Subcutaneous abdominal adipose tissue (tissue), 5 donors: ENCODE measurements around the gene LSM12.

Experiments
- H3K27ac ChIP-seq: one replicate; pipeline ENCODE4 v1.7.0; 2013; ENCODE audit warnings: low read depth, mild to moderate bottlenecking, inconsistent platforms, low read length, moderate library complexity
- H3K27me3 ChIP-seq, 5 donors: one replicate each; pipeline ENCODE4 v1.7.0; 2013; ENCODE audit warnings: low read length in 5 of 5, inconsistent platforms in 1 of 5; ENCODE audit not compliant: control insufficient read depth in 5 of 5, insufficient read depth in 4 of 5
- H3K36me3 ChIP-seq, 5 donors: one replicate each; pipeline ENCODE4 v1.7.0; 2013; ENCODE audit warnings: low read length in 5 of 5; ENCODE audit not compliant: control insufficient read depth in 5 of 5, insufficient read depth in 5 of 5
- H3K4me1 ChIP-seq, 5 donors: one replicate each; pipeline ENCODE4 v1.7.0; 2013; ENCODE audit warnings: low read length in 5 of 5, mild to moderate bottlenecking in 3 of 5, moderate library complexity in 1 of 5; ENCODE audit not compliant: control insufficient read depth in 5 of 5, insufficient read depth in 5 of 5
- H3K4me3 ChIP-seq, 5 donors: one replicate each; pipeline ENCODE4 v1.7.0; 2013; ENCODE audit warnings: low read length in 5 of 5, low read depth in 1 of 5
- H3K9ac ChIP-seq, 5 donors: one replicate each; pipeline ENCODE4 v1.7.0; 2013; ENCODE audit warnings: low read length in 5 of 5, mild to moderate bottlenecking in 4 of 5, moderate library complexity in 3 of 5
- H3K9me3 ChIP-seq, 5 donors: one replicate each; pipeline ENCODE4 v1.7.0; 2013; ENCODE audit warnings: low read length in 5 of 5; ENCODE audit not compliant: control insufficient read depth in 5 of 5
- donor health status: healthy.
- donor health status: healthy.
- donor health status: healthy.
- donor health status: healthy.
- donor health status: healthy.

LSM12 gene

DNA sequence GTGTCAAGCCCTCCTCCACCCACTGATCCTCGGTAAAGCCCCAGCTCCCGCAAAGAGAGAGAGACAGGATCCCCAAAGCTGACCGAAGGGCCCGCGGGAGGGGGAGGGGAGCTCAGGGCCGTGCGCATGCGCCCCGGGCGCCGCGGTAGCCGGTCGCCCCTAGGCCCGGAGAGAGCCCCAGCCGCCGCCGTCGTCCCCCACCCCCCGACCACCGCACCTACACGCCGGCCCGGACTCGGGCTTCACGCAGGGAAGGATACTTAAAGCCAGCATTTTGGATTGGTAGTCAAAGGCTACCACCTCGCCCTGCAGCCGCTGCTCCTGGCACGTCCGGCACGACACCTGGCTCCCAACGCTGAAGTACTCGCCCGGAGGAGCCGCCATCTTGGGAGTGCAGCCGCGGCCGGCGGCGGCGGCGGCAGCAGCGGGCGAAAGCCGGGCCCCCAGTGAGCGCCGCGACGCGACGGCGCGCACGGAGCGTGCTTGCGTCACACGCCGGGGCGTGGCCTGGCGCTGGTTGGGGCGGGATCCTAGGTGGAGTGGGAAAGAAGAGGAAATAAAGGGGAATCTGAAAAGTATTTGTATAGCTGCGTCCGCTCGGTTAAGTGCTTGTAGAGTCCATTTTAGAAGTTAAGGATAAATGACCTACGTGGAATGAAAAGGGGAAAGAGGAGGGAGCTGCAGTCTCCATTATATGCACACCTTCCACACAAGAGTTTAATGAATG, at the start of gene LSM12:
LSM12 (minus strand) TSS at position 468 of the 727 bp plus-strand sequence; CDS start at position 384, 84 bp downstream.
- peak within 1 kb of the TSS; percentile 72 to 86 (median 78) for H3K4me3 ChIP-seq
- H3K4me1 ChIP-seq = peaks cover 3 to 37% (median 30%) of the 10 kb centered on the region in 5 donors
- H3K27ac ChIP-seq = peak within 1 kb of the TSS; percentile 88
- no peaks in the 10 kb centered on the region for H3K9me3 ChIP-seq
- H3K36me3 ChIP-seq = peaks cover 5 to 21% (median 14%) of the 10 kb centered on the region in 5 donors
- no peaks in the 10 kb centered on the region for H3K27me3 ChIP-seq
- H3K9ac ChIP-seq = peak within 1 kb of the TSS; percentile 76 to 86 (median 80)

DNA sequence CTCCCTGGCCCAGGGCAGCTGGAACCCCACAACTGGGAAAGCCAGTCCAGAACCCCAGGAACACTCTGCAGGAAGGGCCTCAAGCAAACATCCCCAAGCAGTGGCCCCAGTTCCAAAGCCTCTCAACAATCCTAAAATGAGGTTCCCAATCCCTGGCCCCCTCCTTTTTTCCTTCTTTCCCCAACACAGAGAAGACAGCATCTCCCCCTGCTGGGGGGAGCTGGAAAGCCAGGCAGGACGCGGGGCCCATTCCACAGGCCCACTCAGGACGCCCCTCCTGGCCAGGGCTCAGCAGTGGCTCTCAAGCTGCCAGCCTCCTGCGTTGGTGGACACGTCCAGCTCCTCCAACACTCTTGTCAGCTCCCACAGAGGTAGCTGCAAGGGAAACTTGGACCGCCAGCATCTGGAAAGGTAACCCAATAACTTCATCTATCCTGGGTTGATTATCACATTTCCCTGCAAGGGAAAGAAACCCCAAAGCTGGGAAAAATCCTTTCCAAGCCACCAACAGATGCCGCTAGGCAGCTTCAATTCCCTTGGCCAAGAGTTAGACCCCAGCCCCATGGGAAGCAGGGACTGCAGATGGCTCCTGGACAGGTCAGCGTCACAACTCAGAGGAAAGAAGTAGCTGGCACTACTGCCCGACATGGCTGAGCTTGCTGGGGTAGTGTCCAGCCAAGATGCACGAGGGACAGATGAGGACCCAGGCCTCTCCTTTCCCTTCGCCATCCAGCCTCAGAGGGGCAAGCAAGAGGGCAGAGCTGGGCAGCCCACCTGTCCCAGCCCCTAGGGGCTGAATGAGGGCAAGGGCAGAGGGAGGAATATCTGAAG, 49.3 kb upstream of the LSM12 start:
- H3K9ac ChIP-seq = peak overlapping the region in 2 of 5 donors; percentile 13 to 19
- peak overlapping the region; percentile 37 for H3K27ac ChIP-seq

DNA sequence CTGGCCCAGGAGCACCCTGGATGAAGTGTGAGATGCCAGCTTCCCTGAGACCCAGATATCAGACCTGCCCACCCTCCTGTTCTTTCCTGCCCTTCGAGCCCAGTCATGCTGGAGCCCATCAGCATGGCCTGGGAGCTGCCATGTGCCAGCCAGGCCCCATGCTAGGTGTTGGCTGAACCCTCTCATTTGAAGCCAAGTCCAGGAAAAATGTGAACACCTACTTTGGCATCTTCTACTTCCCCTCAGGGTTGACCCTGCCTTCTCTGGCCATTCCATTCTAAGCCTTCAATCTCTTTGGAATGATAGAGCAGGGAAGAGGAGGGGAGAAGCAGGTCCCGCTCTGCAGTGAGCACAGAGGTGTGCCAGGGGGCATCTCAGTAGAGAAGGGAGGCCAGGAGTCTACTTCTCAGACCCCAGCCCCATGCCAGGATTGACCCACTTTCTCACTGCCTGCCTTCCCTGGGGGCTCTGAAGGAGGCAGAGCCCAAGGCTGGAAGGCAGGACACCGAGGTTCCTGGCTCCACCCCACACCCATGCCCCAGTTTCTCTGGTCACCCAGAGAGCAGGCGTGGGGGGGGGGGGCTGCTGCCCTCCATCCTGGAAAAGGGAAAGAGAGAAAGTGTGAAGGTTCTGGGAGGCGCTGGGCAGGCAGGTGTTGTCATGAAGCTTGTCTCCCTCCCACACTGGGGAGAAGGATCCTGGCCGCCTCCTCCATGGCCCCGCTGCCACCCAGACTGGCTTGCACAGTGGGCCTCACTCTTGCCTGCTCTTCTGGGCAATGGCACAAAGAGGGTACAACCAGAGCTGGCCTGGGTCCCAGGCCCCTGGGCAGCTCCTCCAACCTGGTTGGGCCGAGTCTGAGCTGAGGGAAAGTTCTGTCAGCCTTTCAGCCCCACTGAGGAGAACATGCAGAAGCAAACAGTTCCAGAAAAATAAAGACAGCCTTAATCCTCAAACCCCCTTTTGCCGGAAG, 47.7 kb upstream of the LSM12 start:
- Histone ChIP-seq H3K4me1 (peaks cover 26 to 80% (median 73%) of the 10 kb centered on the region in 5 donors), H3K27me3 (no peaks in the 10 kb centered on the region), H3K36me3 (peaks cover 0 to 49% (median 29%) of the 10 kb centered on the region in 5 donors), H3K4me3 (no peak overlapping the region), H3K27ac (peak overlapping the region; percentile 37), H3K9me3 (no peaks in the 10 kb centered on the region), H3K9ac (peak overlapping the region; percentile 21 to 67 (median 34))

More for the DNA sequence above, 49.3 kb upstream of the LSM12 start:
- Histone ChIP-seq H3K4me1 (peaks cover 15 to 69% (median 64%) of the 10 kb centered on the region in 5 donors), H3K27me3 (no peaks in the 10 kb centered on the region), H3K36me3 (peaks cover 0 to 49% (median 29%) of the 10 kb centered on the region in 5 donors), H3K9me3 (no peaks in the 10 kb centered on the region), H3K4me3 (no peak overlapping the region)

DNA sequence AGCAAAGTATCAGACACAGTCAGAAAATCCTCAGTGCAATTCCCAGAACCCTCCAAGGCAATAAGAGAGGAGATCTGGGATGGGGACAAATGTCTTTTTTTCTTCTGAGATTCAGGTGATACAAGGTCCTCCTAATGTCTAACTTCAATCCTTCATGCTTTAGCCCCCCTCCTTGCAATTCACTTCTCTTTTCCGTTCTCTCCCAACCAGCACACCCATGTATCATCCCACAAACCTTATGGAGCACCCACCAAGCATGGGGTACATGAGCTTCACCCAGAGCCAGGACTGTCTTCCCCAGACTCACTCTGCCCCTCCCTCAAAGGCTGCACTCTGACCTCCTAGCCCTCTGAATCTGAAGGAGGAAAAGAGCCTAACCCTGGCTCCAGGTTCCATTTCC, 46.9 kb upstream of the LSM12 start:
- H3K27ac ChIP-seq = peak overlapping the region; percentile 30
- peak overlapping the region in 1 of 5 donors; percentile 41 for H3K9ac ChIP-seq
- peaks cover 30 to 80% (median 76%) of the 10 kb centered on the region in 5 donors for H3K4me1 ChIP-seq

DNA sequence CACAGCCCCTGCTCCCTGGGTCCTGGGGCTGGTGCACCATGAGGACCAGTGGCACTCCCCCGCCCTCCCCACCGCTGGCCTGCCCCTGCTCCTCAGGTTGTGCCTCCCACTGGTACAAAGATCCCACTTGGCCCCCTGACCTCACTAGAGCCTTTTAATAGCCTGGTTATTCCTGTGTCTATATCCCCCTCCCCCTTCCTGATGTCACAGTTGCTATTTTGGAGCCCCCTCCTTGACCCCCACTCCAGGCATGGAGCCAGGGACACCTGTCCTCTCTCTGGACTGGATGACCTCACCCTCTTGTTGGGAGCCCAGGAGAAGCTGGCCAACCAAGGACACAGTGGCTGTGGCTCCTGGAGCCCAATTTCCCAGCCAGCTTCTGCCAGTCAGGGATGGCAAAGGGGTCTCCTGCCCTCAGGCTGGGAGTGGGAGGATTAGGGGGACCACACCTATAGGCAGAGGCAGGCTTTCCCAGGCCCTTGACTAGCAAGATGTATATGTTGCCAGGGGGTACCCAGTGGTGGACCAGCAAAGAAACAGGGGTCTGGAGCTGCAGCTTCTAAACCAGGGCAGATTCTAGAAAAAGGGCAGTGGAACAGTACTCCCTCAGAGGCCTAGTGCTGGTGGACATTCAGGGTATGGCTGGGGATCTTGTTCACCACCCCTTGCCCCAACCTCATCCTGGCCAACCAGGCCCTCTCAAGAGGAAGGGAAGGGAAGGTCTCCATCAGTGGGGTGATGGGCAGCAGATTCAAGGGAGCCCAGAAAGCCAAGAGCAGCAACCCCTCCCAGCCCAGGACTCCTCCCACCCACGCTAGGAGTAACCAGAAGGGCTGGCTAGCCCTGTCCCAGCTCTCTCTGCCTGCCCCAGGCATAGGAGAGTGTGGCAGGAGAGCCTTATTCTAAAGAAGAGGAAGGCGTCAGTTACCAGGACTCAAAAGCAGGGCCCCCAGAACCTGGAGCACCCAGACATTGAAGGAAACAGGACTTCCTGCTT, 46.1 kb upstream of the LSM12 start:
- Histone ChIP-seq H3K27me3 (no peaks in the 10 kb centered on the region), H3K9ac (peak overlapping the region in 2 of 5 donors; percentile 7 to 11)

More for the DNA sequence above, 46.9 kb upstream of the LSM12 start:
- Histone ChIP-seq H3K27me3 (no peaks in the 10 kb centered on the region), H3K36me3 (peaks cover 0 to 46% (median 29%) of the 10 kb centered on the region in 5 donors), H3K9me3 (no peaks in the 10 kb centered on the region), H3K4me3 (no peak overlapping the region)

DNA sequence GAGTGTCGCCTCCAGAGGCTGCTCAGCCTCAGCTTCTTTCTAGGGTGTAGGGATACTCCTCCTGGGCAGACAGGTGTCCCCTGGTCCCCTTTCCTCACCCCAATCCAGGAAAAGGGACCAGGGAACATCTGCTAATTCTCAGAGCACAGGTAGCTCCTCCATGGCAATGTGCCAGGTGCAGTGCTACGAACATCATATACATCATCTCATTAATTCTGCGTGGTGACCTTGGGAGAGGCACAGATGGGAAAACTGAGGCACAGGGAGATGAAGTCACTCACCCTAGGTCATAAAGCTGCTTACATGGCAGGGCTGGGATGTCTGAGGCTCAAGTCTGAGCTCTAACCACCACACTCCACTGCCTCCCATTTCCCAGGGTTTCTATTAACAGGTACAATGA, 45.3 kb upstream of the LSM12 start:
- Histone ChIP-seq H3K9ac (peak overlapping the region in 2 of 5 donors; percentile 4 to 11), H3K4me1 (peaks cover 36 to 87% (median 85%) of the 10 kb centered on the region in 5 donors), H3K27ac (peak overlapping the region; percentile 67), H3K4me3 (peak overlapping the region in 1 of 5 donors; percentile 67), H3K27me3 (no peaks in the 10 kb centered on the region), H3K9me3 (no peaks in the 10 kb centered on the region), H3K36me3 (peaks cover 0 to 38% (median 23%) of the 10 kb centered on the region in 5 donors)

More for the DNA sequence above, 46.1 kb upstream of the LSM12 start:
- H3K4me3 ChIP-seq = no peak overlapping the region
- no peaks in the 10 kb centered on the region for H3K9me3 ChIP-seq
- H3K4me1 ChIP-seq = peaks cover 35 to 87% (median 84%) of the 10 kb centered on the region in 5 donors
- peak overlapping the region; percentile 67 for H3K27ac ChIP-seq
- H3K36me3 ChIP-seq = peaks cover 0 to 46% (median 29%) of the 10 kb centered on the region in 5 donors

DNA sequence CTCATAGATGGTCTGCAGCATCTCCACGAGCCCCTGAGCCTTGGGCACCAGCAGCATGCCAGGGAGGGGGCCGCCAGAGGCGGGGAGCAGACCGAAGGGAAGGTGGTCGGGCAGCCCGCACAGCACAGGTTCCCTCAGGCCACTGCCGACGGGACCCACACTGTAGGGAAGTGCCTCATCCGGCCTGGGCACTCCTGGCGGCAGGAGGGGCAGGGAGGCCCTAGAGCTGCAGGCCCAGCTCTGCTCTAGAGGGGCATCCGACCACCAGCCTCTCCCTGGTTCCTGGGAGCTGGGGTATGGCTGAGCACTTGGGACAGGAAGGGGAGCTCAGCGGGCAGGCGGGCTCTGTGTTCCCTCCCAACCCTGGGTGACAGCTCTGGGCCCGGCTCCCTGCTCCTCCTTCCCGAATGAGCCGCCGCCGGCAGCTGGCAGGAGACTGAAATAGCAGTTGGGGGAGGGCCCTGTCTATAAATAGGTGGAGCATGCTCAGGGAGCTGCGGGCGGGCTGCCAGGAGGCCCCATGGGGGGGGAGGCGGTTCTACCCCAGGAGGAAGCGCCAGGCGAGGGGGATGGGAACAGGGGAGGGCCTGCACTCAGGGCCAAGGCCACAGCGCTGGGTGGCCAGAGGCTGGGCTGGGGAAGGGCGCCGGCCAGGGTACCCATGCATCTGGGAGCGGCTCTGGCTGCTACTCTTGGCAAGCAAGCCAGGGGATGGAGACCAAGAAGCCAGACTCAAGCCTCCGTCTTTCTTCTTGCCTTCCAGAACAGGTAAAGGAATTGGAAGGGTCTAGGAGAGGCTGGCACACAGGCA, 44.6 kb upstream of the LSM12 start:
- Histone ChIP-seq H3K36me3 (peaks cover 0 to 30% (median 16%) of the 10 kb centered on the region in 5 donors), H3K27ac (peak overlapping the region; percentile 67), H3K4me3 (peak overlapping the region; percentile 4 to 67 (median 54)), H3K9ac (peak overlapping the region; percentile 26 to 79 (median 65)), H3K9me3 (no peaks in the 10 kb centered on the region), H3K4me1 (peaks cover 36 to 86% (median 85%) of the 10 kb centered on the region in 5 donors), H3K27me3 (no peaks in the 10 kb centered on the region)
